HTR-8/SVneo (cell line): Measurements from ENCODE around the gene CCDC88C.

Experiments
- DNase-seq: peaks from one replicate; pipeline ENCODE4 v3.0.0; 2011; ENCODE audit warnings: low spot score, mixed read lengths; ENCODE audit not compliant: insufficient read length
- FAIRE-seq: peaks from 2 replicates; lab custom pipeline; 2011; peaks lifted over from hg19 to GRCh38; lab: Jason Lieb, UNC

CCDC88C gene

DNA sequence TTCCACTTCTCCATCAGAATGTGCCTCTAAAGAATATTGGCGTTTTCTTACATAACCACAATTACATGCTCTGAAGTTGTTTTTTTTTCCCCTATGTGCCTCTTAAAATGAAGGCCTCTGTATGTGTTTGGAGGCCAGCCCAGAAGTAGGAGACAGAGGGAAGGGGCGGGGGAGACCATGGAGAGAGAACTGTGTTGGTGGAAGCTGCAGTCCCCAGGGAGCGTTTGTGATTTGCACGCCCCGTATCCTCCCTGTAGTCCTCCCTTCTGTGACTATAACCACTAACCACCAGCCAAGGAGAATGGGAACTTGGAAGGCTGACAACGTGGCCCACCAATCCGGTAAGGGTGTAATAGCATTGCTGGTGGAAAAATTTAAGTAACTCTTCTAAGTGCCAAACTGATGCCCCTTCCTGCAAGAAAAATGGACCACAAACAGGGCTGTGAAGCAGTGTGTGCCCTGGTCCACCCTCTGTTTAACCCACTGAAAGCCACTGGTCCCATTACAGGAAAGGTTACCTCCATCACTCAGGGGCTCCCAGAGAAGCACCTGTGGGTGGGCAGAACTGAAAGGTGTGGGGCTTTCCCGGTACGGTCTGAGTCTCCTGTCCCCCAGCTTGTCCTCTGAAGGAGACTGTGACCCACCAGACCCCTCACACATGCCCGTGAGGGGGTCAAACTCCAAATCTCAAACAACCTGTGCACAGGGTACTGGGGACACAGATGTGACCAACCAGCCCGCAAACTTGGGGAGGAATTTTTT lies 36.8 kb downstream of the CCDC88C start:
- FAIRE-seq (no peak), DNase-seq (no peak)

DNA sequence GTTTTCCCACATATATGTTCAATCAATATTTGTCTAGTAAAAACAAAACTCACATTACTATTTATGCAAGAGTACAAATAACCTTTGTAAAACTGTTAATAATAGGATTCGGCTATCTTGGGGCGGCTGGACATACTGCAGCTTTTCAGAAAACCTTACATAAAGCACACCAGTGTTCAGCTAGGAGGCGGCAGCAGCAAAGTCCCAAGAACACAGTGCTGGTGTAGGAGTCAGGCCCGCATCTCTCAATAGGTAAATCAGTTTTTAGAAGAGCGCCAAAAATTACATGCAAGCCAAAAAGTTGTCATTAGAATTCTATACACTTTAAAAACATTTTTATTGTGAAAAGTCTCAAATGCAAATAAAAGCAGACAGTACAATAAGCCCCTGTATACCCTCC lies 37.5 kb downstream of the CCDC88C start:
- FAIRE-seq (no peak), DNase-seq (no peak)

DNA sequence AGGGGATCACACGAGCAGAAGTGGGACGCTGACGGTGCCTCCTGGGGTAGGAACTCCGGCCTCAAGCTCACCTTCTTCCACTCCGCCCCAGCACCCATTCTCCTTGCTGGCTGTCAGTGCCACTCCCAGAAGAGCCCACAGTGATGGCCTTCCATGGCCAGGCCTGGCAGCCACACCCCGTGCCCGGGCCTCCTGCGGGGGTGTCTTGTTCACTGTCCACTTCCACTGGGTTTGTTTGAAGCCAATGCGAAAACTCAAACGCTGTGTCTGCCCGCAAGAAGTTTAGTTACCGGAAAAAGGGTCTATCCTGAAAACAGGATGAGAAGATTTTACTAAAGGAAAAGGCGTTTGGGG lies 38.1 kb downstream of the CCDC88C start:
- FAIRE-seq (no peak), DNase-seq (no peak)

DNA sequence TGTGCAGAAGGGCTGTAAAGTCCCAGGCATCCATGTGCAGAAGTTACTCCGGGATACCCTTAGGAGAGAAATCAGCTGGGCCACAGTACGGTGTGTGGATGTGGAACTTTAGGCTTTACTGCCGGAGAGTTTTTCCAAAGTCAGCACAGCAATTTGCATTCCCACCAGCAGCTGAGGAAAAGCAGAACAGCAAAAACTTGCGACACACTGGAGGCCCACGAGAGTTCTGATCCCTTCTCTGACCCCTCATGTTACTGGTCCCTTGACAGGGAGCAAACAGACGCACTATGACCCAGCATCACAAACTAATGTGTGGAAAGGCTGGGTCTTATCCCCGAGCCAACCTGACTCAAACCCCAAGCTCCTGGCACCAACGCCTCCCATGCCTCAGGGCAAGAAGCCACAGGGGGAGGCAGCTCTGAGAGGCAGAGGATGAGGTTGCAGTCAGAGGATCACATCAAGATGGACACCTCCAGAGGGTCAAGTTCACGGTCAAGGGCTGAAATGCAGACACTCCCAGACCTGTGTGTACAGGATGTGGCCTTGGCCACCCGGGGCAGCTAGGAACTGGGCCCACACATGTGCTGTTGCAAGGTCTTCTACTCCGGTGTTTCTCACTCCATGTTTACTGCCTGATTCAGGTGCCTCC lies 38.6 kb downstream of the CCDC88C start:
- no peak for DNase-seq
- no peak for FAIRE-seq

DNA sequence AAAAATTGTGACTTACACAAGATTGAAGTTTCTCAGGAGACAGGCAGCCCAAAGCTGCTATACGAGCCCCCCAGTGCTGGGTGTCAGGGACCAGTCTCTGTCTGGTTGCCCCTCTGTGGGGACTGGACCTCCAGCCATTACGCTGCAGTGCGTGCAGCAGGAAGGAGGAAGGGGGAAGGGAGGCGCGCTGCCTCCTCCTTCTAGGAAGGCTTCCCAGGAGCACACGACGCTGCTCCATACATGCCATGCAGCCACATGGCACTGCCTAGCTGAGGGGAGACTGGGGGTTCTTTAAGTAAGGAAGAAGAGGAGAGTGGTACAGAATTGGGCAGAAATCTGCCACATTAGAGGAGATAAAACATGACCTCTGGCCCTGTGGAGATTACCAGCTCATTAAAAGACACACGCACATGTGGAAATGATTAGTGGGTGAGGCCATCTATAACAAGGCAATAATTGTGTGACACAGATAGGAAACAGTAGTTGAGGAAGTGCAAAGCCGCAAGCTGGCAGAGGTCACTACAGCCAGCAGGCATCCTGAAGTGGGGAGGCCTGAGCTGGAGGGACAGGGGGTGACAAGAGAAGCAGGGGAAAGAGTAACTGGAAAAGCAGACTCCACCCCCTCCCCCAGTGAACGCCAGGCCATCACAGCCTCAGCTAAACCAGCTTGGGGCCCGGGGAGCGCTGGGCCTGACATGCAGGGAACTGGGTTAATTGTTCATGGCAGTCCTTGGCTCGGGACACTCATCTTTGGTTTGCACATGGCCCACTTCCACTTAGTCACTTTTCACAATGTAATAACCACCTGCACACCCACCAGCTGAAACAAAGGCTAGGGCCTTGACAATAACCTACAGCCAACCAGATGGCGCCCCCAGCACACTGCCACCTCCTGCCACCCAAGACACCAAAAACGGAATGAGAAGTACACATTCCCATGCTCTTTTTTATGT lies 39.6 kb downstream of the CCDC88C start:
- FAIRE-seq (no peak), DNase-seq (no peak)

DNA sequence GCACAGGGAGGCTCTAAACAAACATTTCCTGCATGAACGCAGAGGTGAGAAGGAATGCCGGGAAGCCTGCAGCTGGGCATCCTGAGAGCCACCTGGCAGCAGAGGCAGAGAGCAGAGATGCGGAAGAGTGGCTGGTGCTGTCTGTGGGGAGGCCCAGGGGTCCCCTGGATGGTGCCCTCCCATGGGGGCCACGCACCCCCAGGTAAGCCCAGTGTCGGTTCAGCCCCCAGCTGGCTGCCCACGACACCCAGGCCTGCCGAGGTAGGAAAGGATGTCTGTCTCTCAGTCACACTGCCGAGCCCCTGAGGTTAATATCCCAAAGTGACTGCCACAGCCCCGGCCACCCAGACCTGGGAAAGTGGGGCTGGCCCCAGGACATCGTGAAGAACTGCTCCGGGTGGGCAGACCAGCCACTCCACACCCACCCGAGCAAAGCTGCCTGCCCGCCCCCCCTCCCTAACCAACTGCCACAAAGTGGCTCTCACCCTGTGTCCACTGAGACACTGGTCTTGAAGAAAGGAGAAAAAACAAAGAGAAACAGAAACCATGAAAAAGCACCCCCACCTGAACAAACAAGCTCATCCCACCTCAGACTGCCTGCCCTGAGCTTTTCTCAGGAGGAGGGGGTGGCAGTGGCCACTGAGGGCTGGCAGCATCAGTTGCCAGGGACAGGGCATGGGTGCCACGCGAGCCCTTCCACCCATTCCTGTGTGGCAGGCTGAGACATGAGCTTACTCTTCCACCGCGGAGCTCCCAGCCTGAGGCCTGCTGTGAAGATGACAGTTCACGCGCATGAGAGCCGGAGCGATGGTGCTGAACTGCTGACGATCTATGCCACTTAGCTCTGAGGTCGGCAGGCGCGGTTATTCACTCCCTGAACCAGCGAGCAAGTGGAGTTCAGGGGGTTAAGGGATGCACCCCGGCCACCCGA lies 40.8 kb downstream of the CCDC88C start:
- FAIRE-seq: no peak
- no peak for DNase-seq

DNA sequence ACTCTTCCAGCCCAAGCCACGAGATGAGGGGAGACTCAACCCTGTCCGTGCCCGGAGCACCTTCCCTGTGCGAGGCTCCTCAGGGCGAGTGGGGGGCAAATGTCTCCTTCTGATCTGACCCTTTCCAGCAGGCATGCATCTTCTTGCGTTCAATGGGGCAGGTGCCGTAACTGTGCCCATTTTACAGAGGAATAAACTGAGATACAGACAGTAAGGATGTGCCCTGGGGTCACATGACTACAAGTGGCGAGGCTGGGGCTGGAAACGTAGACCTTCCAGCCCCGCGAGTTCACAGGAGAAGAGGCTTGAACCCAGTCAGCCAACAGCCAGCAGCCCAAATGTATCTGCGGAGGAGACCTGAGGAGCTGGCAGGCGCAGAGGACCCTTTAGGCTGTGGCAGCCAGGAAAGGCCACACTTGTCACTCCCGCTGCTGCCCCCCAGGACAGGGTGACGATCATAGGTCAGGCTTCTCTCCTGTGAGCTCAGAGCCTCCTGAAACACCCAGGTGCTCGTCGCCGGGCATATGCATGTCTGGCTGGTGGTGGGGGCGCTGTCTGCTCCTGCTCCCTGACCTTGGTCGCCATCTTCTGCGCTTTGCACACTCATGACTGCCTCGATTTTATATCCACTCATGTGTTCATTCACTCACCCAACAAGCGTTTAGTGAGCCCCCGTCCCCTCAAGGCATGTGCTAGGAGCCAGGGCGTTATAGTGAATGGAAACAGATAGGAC lies 41.7 kb downstream of the CCDC88C start:
- FAIRE-seq (no peak), DNase-seq (no peak)

DNA sequence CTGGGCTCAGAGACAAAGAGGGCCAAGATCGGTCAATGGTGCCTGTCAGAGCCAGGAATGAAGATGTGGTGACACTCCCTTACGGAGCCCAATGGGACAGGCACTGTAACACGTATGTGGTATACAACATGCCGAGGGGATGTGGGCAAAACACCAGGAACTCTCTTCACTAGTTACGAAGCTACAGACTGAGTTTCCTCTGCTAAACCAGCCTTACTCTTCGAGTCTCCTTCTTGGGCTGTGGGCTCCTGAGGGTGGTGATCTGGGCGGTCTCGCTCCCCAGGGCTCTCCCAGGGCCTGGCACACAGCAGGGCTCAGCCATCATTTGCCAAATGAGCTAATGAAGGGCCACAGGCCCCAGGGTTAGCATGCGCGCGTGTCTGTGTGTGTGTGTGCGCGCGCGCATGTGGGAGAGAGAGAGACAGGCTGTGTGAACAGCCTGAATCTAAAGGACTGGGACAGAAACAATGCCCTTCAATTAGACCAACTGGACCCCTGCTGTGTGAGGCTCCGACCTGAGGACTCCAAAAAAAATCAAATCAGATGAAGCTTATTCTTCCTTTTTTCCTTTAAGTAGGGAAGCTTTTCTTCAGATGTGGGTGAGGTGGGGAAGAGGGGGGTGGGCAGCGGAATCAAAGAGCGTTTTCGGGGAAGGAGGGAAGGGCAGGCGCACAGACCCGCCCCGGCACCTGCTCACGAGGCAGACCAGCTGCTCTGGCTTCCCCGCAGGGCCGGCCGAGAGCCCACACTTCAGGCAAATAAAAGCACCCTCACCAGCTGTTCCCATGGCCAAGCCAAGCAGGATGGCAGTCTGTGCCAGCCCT lies 42.5 kb downstream of the CCDC88C start:
- DNase-seq: no peak

DNA sequence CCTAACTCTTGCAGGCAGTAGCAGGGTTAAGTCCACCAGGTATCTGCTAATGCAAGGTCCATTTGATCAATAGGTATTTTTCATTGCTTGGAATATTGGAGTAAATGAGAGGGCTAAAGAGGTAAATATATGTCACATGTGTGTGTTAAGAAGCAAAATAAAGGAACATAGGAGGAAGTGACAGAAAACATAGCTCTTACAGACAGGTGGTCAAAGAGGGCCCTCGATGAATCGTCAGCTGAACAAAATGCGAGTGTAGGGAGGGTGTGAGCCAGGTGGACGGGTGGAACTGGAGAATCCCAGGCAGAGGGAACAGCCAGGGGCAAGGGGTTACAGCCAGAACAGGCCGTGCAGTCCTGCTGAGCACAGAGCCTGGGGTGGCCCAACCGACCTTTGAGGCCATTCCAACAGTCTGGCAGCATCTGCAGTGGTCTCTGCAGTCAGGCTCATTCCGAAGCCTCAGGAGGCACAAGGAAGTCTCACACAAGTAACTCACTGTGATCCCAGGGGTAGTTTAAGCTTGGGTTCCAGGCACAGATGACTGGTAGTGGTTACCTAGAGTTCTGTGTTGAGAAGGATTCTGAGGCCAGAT lies 43.2 kb downstream of the CCDC88C start:
- no peak for FAIRE-seq
- DNase-seq: no peak

More for the DNA sequence above, 42.5 kb downstream of the CCDC88C start:
- no peak for FAIRE-seq

DNA sequence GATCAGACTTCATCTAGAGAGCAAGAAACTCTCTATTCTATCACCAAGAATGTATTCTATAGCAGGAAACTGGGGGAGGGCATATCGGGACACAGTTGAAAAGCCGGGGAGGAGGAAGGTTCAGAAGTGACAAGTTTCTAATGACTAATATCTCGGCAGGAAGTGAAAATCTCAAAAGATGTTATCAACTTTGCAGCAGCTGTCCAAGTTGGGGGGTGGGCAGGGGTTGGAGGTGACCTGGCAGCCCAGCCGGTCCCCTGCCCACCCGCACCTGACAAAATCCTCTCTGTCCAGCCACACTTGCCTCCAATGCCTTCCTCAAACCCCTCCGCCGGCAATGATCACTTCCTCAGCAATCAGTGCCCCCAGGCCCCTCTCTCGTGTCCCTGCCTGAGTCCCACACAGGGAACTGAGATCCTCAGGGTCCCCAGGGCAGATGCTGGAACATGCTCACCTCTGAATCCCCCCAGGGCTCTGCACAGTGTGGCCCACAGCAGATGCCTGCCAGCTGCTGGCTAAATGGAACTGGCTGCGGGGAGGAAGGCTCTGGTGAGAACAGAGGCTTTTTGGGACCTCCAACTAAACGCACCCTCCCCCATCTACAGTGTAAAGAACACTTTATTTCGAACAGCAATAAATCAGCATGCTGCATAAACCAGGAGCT lies 43.9 kb downstream of the CCDC88C start:
- FAIRE-seq (no peak), DNase-seq (peak; percentile 48)

DNA sequence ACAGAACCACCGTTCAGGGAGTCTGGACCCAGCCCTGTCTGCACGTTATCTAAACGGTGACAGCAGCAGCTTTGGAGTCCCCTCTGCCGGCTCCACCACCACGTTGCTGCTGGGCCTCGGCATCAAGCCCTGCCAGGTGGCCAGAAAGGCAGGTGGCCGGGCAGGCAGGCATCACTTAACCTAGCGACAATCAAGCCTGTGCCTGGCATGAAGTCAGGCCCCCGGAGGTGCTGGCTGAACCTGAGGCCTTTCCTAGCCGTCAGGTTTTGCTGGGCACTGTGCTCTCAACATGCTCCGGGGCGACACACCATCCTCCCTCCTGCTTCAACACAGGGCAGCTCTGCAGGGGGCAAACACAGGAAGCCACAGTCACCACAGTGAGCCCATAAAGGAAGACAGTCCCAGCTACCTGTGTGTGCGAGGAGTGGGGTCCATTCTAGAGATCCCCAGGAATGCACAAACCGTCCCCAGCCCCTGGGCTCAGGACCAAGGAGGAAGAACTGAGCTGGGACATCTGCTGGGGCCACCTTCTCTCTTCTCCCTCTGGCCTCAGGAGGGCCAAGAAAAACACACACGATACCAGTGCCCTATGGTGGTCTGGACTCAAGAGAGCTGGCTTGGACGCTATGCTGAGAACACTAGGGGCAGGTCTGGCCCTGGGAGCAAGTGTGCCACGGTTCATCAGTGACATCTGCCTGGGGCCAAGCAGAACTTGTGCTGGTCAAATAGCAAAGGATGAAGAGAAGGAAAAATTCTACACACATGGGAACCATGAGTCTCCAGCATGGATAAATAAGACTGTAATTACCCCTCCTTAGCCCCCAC lies 44.7 kb downstream of the CCDC88C start:
- FAIRE-seq (no peak), DNase-seq (no peak)

DNA sequence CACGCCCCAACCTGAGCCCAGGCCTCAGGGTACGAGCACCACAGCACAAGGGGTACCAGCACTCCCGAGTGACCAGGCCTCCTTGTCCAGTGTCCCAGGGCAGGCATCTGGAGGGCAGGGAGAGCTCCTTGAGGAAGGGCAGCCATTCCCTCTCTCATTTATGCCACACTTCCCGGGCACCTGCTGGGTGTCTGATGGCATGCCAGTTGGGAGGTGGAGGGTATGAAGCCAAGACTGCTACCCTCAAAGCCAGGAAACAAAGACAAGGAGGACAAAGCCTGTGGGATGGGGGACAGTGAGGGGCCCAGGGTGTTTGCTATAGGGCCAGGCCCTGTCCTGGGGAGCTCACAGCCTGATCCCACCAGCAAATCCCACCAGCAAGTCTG lies 45.6 kb downstream of the CCDC88C start:
- DNase-seq: no peak
- no peak for FAIRE-seq

DNA sequence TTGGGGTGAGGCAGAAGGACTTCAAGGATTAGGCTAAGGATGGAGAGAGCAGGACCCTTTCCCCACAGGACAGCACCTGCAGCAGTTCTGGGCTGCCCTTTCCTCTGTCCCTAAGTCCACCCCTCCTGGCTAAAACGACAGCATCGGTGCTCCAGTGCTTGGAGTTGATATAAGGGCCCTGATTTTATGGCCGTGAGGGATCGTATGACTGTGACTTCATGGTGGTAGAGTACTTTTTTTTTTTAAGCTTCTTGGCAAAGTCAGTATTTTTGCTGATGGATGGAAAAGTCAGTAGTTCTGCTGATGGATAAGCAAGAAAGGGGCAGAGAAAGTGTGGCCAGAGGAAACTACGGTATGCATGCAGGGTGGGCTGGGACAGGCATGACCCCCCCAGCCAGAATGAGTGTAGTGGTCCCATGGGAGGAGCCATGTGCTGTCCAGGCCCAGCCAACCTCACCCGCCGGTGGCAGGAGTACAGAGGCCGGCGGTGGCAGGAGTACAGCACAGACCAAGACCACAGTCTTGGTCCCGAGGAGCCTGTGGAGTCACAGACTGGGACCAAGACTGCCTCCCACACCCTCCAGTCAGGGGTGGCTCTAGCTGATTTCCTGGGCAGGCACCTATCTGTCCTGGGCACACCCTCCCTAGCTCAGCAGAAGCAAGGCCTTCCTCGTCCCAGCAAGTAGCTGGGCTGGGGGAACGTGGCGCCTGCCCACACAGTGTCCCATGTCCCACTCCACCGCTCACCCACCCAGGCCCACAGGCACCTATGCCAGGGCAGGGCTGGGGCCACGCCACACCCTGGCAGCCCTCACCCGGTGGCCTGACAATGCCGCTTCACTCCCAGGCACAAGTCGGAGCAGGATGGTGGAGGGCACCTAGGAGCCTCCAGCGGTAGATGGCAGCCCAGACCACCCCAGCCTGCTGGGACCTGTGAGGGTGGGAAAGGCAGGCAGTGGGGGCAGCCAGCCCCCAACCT lies 46.3 kb downstream of the CCDC88C start:
- DNase-seq (no peak), FAIRE-seq (no peak)

DNA sequence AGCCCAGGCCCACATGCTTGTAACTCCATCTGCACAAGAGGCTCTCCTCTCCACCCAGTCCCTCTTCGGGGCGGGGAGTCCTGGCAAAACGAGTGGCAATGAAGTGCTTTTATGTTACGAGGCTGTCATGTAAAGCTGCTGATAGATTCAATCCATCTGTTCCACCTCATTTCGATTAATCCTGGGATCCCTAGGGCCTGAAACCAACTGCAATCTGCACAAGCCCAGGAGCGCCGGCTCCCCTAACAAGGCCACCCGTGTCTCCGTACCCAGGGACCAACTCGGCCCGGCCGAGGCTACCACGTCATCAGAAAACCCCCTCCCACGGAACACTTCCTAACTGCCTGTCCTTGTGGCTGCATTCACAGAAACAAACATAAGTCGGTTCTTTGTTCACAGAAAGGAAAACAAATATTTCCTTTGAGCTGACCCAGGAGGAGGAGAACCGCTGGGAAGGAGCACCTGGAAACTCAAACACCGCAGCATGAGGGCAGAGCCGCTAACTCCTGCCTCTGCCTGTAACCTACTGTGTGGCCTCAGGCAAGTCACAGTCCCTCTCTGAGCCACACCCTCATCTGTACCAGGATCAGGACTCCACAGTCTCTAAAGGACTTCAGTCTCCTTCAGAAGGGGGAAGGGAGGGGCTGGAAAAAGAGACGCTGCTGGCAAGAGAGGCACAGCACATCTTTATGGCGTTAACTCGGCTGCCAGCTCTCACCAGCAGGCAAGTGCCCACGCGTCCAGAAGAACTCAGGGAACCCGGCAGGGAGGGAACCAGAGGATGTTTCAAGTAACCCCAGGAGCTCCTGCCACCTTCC lies 47.8 kb downstream of the CCDC88C start:
- no peak for DNase-seq
- no peak for FAIRE-seq
